Epithelial cell of esophagus (primary cell): ENCODE measurements around the gene ANXA6.

ENCODE experiments used
- DNase-seq: peaks from one replicate; pipeline ENCODE4 v3.0.0; 2010; ENCODE audit warnings: low read depth
- H3K4me3 ChIP-seq: 2 replicates; pipeline ENCODE4 v1.5.1; 2011; ENCODE audit warnings: mild to moderate bottlenecking, low read length, control low read depth
- TF ChIP-seq, protein P1 (sequence below): IDR thresholded peaks from 2 replicates; pipeline ENCODE4 v1.5.1; 2011; ENCODE audit warnings: low read depth, mild to moderate bottlenecking, low read length, control low read depth, inconsistent platforms; ENCODE audit not compliant: insufficient read depth; ENCODE audit errors: missing control alignments

Gene ANXA6

DNA sequence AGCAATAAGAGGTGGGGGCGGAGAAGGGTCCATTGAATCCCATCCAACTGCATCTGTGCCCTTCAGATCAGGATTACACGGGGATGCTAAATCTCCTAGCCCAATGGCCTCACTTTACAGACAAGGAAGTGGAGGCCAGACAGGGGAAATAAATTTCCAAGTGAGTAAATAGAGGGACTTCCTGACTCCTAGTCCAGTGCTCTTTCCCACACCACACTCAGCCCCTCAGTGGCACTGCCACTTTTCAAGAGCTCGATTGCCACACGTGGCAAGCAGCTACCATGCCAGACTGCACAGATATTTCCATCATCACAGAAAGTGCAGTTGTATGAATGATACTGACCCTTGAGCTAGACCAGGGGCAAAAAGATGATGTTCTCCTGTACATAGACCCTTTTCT, 68.6 kb downstream of the ANXA6 start:
- no peak for DNase-seq
- H3K4me3 ChIP-seq, result no peak overlapping the region
- TF ChIP-seq, protein P1, sequence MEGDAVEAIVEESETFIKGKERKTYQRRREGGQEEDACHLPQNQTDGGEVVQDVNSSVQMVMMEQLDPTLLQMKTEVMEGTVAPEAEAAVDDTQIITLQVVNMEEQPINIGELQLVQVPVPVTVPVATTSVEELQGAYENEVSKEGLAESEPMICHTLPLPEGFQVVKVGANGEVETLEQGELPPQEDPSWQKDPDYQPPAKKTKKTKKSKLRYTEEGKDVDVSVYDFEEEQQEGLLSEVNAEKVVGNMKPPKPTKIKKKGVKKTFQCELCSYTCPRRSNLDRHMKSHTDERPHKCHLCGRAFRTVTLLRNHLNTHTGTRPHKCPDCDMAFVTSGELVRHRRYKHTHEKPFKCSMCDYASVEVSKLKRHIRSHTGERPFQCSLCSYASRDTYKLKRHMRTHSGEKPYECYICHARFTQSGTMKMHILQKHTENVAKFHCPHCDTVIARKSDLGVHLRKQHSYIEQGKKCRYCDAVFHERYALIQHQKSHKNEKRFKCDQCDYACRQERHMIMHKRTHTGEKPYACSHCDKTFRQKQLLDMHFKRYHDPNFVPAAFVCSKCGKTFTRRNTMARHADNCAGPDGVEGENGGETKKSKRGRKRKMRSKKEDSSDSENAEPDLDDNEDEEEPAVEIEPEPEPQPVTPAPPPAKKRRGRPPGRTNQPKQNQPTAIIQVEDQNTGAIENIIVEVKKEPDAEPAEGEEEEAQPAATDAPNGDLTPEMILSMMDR, result no peak

DNA sequence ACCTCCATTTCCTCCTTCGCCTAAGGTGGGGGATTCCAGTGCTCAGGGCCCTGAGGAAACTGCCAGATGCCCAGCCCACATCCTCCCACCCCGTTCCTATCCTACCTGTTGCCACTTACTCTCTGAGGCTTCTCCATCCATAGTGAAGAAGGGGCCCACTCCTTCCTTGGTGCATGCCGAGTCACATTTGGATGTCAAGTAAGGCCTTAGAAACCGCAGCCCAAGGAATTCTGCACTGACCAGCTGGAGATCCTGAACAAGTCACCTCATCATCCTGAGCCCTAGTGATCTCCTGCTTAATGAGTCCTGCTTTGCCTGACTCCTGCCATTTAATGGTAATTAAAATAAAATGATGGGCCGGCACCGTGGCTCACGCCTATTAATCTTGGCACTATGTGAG, 70.1 kb downstream of the ANXA6 start:
- H3K4me3 ChIP-seq, result no peak overlapping the region
- no peak for DNase-seq
- TF ChIP-seq, protein P1, result no peak

DNA sequence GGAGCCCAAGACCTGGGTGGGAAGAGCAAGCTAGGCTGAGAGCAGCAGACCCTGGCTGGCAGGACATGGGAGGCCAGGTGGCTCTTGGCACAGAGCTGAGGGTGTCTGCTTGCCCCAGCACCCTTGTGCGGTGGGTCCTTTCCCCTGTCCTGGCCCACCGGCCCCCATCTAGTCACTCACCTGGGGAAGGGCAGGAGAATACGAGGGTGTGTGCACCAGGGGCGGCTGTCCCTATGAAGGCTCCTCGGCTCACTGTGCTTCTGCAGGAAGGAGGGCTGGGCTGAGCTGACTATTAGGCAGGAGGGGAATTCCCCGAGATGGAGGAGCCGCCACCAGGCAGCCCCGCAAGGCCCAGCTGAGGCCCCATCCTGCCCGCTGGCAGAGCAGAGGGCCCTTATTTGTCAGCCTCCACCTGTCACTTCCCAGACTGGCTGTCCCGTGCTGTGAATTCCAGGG, 70.6 kb downstream of the ANXA6 start:
- TF ChIP-seq, protein P1, result no peak
- H3K4me3 ChIP-seq, result no peak overlapping the region
- peak; percentile 59 for DNase-seq

DNA sequence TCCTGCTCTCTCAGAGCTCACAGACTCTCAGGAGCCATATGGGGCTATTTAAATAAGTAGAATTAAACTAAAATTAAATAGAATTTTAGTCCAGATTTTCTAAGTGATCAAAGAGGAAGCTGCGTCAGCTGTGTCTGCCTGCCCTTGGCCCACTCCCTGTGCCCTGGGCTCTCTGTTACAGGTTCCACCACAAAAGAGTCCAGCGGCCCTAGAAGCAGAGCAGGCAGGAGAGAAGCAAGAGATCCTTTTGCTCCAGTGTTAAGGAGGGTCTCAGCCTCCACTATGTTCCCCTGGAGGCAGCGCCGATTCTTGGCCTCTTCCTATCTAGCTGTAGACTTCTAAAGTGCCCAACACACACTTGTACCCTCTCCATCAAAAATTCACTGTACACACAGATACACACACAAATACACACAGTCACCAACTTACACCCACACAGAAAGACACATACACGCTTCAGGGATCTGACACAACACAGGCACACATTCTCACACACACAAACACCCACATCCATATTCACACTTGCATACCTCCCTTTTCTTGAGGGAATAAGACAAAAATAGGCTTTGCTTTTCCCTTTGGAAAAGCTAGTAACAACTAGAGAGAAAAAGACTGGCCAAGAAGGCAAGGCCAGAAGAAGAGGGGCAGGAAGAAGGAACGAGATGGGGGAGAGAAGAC, 71.2 kb downstream of the ANXA6 start:
- no peak for DNase-seq
- H3K4me3 ChIP-seq, result no peak overlapping the region
- TF ChIP-seq, protein P1, result no peak

DNA sequence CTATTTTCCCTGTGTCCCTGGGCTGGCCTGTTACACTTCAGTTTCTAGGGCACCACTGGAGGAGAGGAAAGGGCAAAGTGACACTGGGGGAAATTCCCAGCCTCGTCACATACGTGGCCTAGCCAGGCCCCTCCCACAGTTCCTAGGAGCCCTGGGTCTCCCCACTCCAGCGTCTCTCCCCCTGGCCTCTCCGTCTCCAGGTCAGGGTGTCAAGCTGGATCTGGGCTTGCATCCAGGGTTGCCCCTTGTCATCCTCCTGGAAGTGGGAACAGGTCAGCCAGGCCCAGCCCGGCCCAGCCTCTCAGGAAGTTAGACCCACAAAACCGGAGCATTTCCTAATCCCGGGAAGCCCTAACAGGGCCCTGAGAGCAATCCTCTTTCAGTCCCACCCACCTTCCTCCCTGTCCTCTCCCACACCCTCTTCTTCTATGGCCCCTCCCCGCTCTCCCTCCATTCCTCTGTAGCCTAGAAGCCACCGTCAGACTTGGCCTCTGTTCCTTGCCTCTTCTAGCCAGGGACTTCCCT, 72.0 kb downstream of the ANXA6 start:
- TF ChIP-seq, protein P1, result no peak
- H3K4me3 ChIP-seq, result no peak overlapping the region
- peak; percentile 70 for DNase-seq

DNA sequence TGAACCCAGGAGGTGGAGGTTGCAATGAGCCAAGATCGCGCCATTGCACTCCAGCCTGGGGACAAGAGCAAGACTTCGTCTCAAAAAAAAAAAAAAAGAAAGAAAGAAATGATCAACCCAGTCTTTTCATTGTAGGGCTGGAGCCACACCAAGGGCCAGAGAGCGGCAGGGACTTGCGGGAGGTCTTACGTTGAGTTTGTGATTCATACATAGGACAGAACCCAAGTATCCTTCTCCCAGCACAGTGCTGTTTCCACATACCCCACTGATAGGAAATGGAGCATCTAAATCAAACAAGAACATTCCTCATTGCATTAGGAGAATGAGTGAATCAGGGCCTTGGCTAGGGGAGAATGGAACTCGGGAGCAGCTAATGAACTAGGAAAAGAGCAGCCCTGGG, 73.2 kb downstream of the ANXA6 start:
- TF ChIP-seq, protein P1, result no peak
- H3K4me3 ChIP-seq, result no peak overlapping the region
- no peak for DNase-seq
